Germinal center (tissue), 1 donor: Measurements from ENCODE around the gene NT5C3A.
"Not testable (repeated sequence)": the region's sequence is repeated elsewhere in the genome, so short reads cannot be mapped to it uniquely, and the experiment has no call there.

ENCODE experiments used
- DNase-seq: peaks from one replicate; pipeline ENCODE4 v3.0.0; 2012; ENCODE audit warnings: mixed read lengths, low spot score

NT5C3A gene

GRCh38 chr7:33041631-33042428, 20.7 kb downstream of the NT5C3A start:
- no peak for DNase-seq

GRCh38 chr7:33040803-33041516, 21.6 kb downstream of the NT5C3A start:
- DNase-seq: peak; percentile 75

- no peak for DNase-seq
Measured at GRCh38 chr7:33039903-33040292, 22.7 kb downstream of the NT5C3A start.

- DNase-seq: peak; percentile 44
Measured at GRCh38 chr7:33039257-33039902, 23.2 kb downstream of the NT5C3A start.

- no peak for DNase-seq
Measured at GRCh38 chr7:33038639-33039038, 23.9 kb downstream of the NT5C3A start.

- DNase-seq: no peak
Measured at GRCh38 chr7:33035776-33036175, 26.8 kb downstream of the NT5C3A start.

- no peak for DNase-seq
Measured at GRCh38 chr7:33024189-33024757, 38.3 kb downstream of the NT5C3A start.

- no peak for DNase-seq
Measured at GRCh38 chr7:33012364-33012763, 50.2 kb downstream of the NT5C3A start.

GRCh38 chr7:33009734-33010133, 52.8 kb downstream of the NT5C3A start:
- DNase-seq: no peak

- DNase-seq: not testable (repeated sequence)
Measured at GRCh38 chr7:33005690-33006089, 56.9 kb downstream of the NT5C3A start.

GRCh38 chr7:33005193-33005592, 57.4 kb downstream of the NT5C3A start:
- DNase-seq: not testable (repeated sequence)

- DNase-seq: not testable (repeated sequence)
Measured at GRCh38 chr7:33004104-33004616, 58.4 kb downstream of the NT5C3A start.

- not testable (repeated sequence) for DNase-seq
Measured at GRCh38 chr7:33003111-33003510, 59.5 kb downstream of the NT5C3A start.

GRCh38 chr7:32999380-32999779, 63.2 kb downstream of the NT5C3A start:
- not testable (repeated sequence) for DNase-seq

GRCh38 chr7:32998361-32999171, 64.0 kb downstream of the NT5C3A start:
- DNase-seq: not testable (repeated sequence)

- DNase-seq: not testable (repeated sequence)
Measured at GRCh38 chr7:32997956-32998355, 64.6 kb downstream of the NT5C3A start.

GRCh38 chr7:32992750-32993149, 69.8 kb downstream of the NT5C3A start:
- not testable (repeated sequence) for DNase-seq

GRCh38 chr7:32991975-32992700, 70.4 kb downstream of the NT5C3A start:
- not testable (repeated sequence) for DNase-seq

GRCh38 chr7:32991068-32991585, 71.4 kb downstream of the NT5C3A start:
- not testable (repeated sequence) for DNase-seq

GRCh38 chr7:32988148-32988547, 74.4 kb downstream of the NT5C3A start:
- DNase-seq: not testable (repeated sequence)
